ENCODE results near the gene CNIH3. TPM values are rescaled to one million over a fixed set of nuclear protein-coding genes. Genes with fewer than 3 reads are reported as not detected.

CNIH3 gene
- total RNA-seq, 2 experiments from 2014 or later = 1.8 to 2.5 TPM

- POLR2A ChIA-PET = no interaction called here
- intact Hi-C loops (cut with DNase I, micrococcal nuclease) = no loop called here
- H3K9me3 ChIP-seq (ENCODE audit: control insufficient read depth in 1 of 2, insufficient read depth in 1 of 2, low read length in 2 of 2) = peaks cover 0 to 5% of the 10 kb centered on the region in 2 experiments
- H3K27ac ChIP-seq (ENCODE audit: low read depth in 1 of 2, low read length in 2 of 2) = no peak overlapping the region
- H3K27me3 Mint-ChIP-seq = peaks cover 17% of the 10 kb centered on the region
- no peak overlapping the region for H3K4me3 ChIP-seq (ENCODE audit: low read length)
- H3K27me3 ChIP-seq (ENCODE audit: control insufficient read depth in 1 of 2, insufficient read depth in 2 of 2, low read length in 2 of 2) = no peaks in the 10 kb centered on the region
- DNase-seq (no peak), ATAC-seq (ENCODE audit: poor library complexity) (no peak)
- no peaks in the 10 kb centered on the region for H3K36me3 ChIP-seq (ENCODE audit: insufficient read depth, low read length)
- no peaks in the 10 kb centered on the region for H3K36me3 Mint-ChIP-seq (ENCODE audit: low read depth)
- no peak overlapping the region for H3K4me3 Mint-ChIP-seq
- CTCF ChIA-PET = no interaction called here
- no peaks in the 10 kb centered on the region for H3K4me1 ChIP-seq (ENCODE audit: insufficient read depth, low read length)
- TF ChIP-seq CTCF (IDR thresholded peaks at IDR 0.05) = no peak
- no peaks in the 10 kb centered on the region for H3K9me3 Mint-ChIP-seq
- no peak overlapping the region for H3K27ac Mint-ChIP-seq
- H3K4me1 Mint-ChIP-seq (ENCODE audit: low read depth) = no peaks in the 10 kb centered on the region
These were observed 10.5 kb upstream of the CNIH3 start for GRCh38 chr1:224605482-224606181.

GRCh38 chr1:224607188-224608148 is 8.6 kb upstream of the CNIH3 start:
- DNase-seq (no peak), ATAC-seq (ENCODE audit: poor library complexity) (no peak)
- ChIA-PET POLR2A (no interaction called here), CTCF (no interaction called here)
- Histone ChIP-seq H3K27me3 (ENCODE audit: control insufficient read depth in 1 of 2, insufficient read depth in 2 of 2, low read length in 2 of 2) (no peaks in the 10 kb centered on the region), H3K9me3 (ENCODE audit: control insufficient read depth in 1 of 2, insufficient read depth in 1 of 2, low read length in 2 of 2) (peaks cover 0 to 5% of the 10 kb centered on the region in 2 experiments), H3K4me3 (ENCODE audit: low read length) (no peak overlapping the region), H3K36me3 (ENCODE audit: insufficient read depth, low read length) (no peaks in the 10 kb centered on the region), H3K4me1 (ENCODE audit: insufficient read depth, low read length) (no peaks in the 10 kb centered on the region), H3K27ac (ENCODE audit: low read depth in 1 of 2, low read length in 2 of 2) (no peak overlapping the region)
- no peaks in the 10 kb centered on the region for H3K9me3 Mint-ChIP-seq
- no peak overlapping the region for H3K4me3 Mint-ChIP-seq
- no peaks in the 10 kb centered on the region for H3K4me1 Mint-ChIP-seq (ENCODE audit: low read depth)
- no peaks in the 10 kb centered on the region for H3K36me3 Mint-ChIP-seq (ENCODE audit: low read depth)
- intact Hi-C loops (cut with DNase I, micrococcal nuclease) = no loop called here
- peaks cover 16% of the 10 kb centered on the region for H3K27me3 Mint-ChIP-seq
- no peak overlapping the region for H3K27ac Mint-ChIP-seq
- no peak for TF ChIP-seq CTCF (IDR thresholded peaks at IDR 0.05)

- no peaks in the 10 kb centered on the region for H3K9me3 Mint-ChIP-seq
- no peaks in the 10 kb centered on the region for H3K4me1 ChIP-seq (ENCODE audit: insufficient read depth, low read length)
- no peaks in the 10 kb centered on the region for H3K36me3 Mint-ChIP-seq (ENCODE audit: low read depth)
- H3K4me1 Mint-ChIP-seq (ENCODE audit: low read depth) = no peaks in the 10 kb centered on the region
- no peak overlapping the region for H3K4me3 ChIP-seq (ENCODE audit: low read length)
- DNase-seq (no peak), ATAC-seq (ENCODE audit: poor library complexity) (no peak)
- H3K27me3 ChIP-seq (ENCODE audit: control insufficient read depth in 1 of 2, insufficient read depth in 2 of 2, low read length in 2 of 2) = peaks cover 0 to 2% of the 10 kb centered on the region in 2 experiments
- peaks cover 8% of the 10 kb centered on the region for H3K27me3 Mint-ChIP-seq
- H3K9me3 ChIP-seq (ENCODE audit: control insufficient read depth in 1 of 2, insufficient read depth in 1 of 2, low read length in 2 of 2) = peaks cover 0 to 5% of the 10 kb centered on the region in 2 experiments
- TF ChIP-seq CTCF (IDR thresholded peaks at IDR 0.05) = no peak
- CTCF ChIA-PET = no interaction called here
- no peak overlapping the region for H3K27ac Mint-ChIP-seq
- POLR2A ChIA-PET = no interaction called here
- H3K27ac ChIP-seq (ENCODE audit: low read depth in 1 of 2, low read length in 2 of 2) = no peak overlapping the region
- H3K4me3 Mint-ChIP-seq = no peak overlapping the region
- no peaks in the 10 kb centered on the region for H3K36me3 ChIP-seq (ENCODE audit: insufficient read depth, low read length)
- intact Hi-C loops (cut with DNase I, micrococcal nuclease) = no loop called here
These were observed 6.8 kb upstream of the CNIH3 start for GRCh38 chr1:224609333-224609732.
